PC-9 (cell line): Measurements from ENCODE around the gene CISTR. TPM values are rescaled to one million over a fixed set of nuclear protein-coding genes. Genes with fewer than 3 reads are reported as not detected.

Experiments
- BruUV-seq: library from RNA; stranded (reverse); fragments of 400-500 nt; replicated peaks from 2 replicates; lab custom pipeline; 2021; lab: Mats Ljungman, UMichigan
- CTCF ChIA-PET: fragments of 300-600 bp; sonication (Branson Sonifier 250); formaldehyde crosslinking; loops from one replicate; lab custom pipeline; 2022; ENCODE audit warnings: antibody characterized with exemption; lab: Charles Lee
- POLR2A ChIA-PET: fragments of 300-600 bp; sonication (Branson Sonifier 250); formaldehyde crosslinking; loops from one replicate; lab custom pipeline; 2022; ENCODE audit warnings: antibody characterized with exemption; ENCODE audit not compliant: unreplicated experiment; lab: Charles Lee
- DNase-seq, 2 experiments: peaks; one replicate each; pipeline versions ENCODE4 v3.0.0 to v3.0.0-alpha.2; 2015 to 2022; ENCODE audit warnings: mixed read lengths in 1 of 2
- H2AFZ ChIP-seq: fragments of 200-600 bp; sonication (generic); 2 replicates; pipeline ENCODE4 v1.8.1; 2017; ENCODE audit warnings: antibody characterized with exemption
- H3F3A ChIP-seq: fragments of 200-600 bp; sonication (generic); 2 replicates; pipeline ENCODE4 v1.8.1; 2017; ENCODE audit warnings: antibody characterized with exemption, mild to moderate bottlenecking, low read depth; ENCODE audit not compliant: insufficient read depth
- H3K27ac ChIP-seq: fragments of 200-600 bp; sonication (generic); 2 replicates; pipeline ENCODE4 v1.6.1; 2016; ENCODE audit warnings: mixed run types
- H3K27me3 ChIP-seq: fragments of 200-600 bp; sonication (generic); 2 replicates; pipeline ENCODE4 v1.6.1; 2016; ENCODE audit warnings: low read depth, mixed run types; ENCODE audit not compliant: insufficient read depth
- H3K36me3 ChIP-seq: fragments of 200-600 bp; sonication (generic); 2 replicates; pipeline ENCODE4 v1.6.1; 2016; ENCODE audit warnings: low read depth, mixed run types
- H3K4me1 ChIP-seq: fragments of 200-600 bp; sonication (generic); replicated peaks from 2 replicates; pipeline ENCODE4 v1.6.1; 2016; ENCODE audit warnings: mixed run types; ENCODE audit not compliant: insufficient read depth
- H3K4me2 ChIP-seq: fragments of 200-600 bp; sonication (generic); 2 replicates; pipeline ENCODE4 v1.6.1; 2017; ENCODE audit warnings: mixed run types
- H3K4me3 ChIP-seq: fragments of 200-600 bp; sonication (generic); 2 replicates; pipeline ENCODE4 v1.6.1; 2016; ENCODE audit warnings: mixed run types
- H3K79me2 ChIP-seq: fragments of 200-600 bp; sonication (generic); 2 replicates; pipeline ENCODE4 v1.6.1; 2017; ENCODE audit warnings: low read depth, mixed run types
- H3K9me2 ChIP-seq: fragments of 200-600 bp; sonication (generic); 2 replicates; pipeline ENCODE4 v1.8.1; 2017; ENCODE audit warnings: mild to moderate bottlenecking; ENCODE audit not compliant: insufficient read depth
- H3K9me3 ChIP-seq: fragments of 200-600 bp; sonication (generic); 2 replicates; pipeline ENCODE4 v1.8.1; 2016; ENCODE audit warnings: low read depth; ENCODE audit not compliant: insufficient read depth
- H4K20me1 ChIP-seq: fragments of 200-600 bp; sonication (generic); 2 replicates; pipeline ENCODE4 v1.8.1; 2017; ENCODE audit not compliant: insufficient read depth
- EZH2 ChIP-seq: fragments of 200-600 bp; sonication (generic); IDR thresholded peaks from 2 replicates; pipeline ENCODE4 v1.8.0; 2017; ENCODE audit warnings: antibody characterized with exemption, low read depth
- intact Hi-C: fragments of 100-400 bp; cut with micrococcal nuclease; formaldehyde crosslinking; loops from one replicate; pipeline ENCODE4 v1.10.0; 2022; ENCODE audit not compliant: unreplicated experiment
- total RNA-seq: library from RNA; stranded (reverse); gene quantifications from 2 replicates; pipeline ENCODE4 v1.2.3, GENCODE V29; 2021
- TF ChIP-seq, protein P1 (sequence below): fragments of 200-600 bp; sonication (generic); conservative IDR thresholded peaks from 2 replicates; pipeline ENCODE4 v1.6.1; 2017; ENCODE audit warnings: mixed run types, antibody characterized with exemption, mild to moderate bottlenecking, moderate library complexity

The CISTR gene
- total RNA-seq, 1 experiment from 2014 or later = not detected

DNA sequence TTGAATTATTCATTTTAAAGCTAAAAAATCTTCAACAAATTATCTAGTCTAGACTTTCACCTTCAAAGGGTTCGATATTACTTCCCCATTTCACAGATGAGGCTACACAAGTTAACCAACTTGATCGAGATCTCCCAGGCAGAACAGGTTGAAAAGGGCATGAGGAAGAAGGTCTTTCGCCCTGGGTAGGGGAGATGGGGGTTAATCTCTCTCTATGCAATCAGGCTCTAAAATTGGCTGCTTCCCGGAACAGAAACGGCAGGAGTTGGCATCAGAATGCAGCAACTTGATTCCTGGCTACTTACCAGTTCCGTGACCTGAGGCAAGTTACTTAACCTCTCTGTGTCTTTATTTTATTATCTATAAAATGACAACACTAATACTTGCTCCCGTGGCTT is 2.4 kb upstream of the CISTR start:
- Histone ChIP-seq H2AFZ (no peak overlapping the region), H3K79me2 (no peaks in the 10 kb centered on the region), H3K9me2 (no peaks in the 10 kb centered on the region), H3K4me1 (0 out of 2 replicates have a peak, but pooled peaks cover 4% of the 10 kb centered on the region), H3K9me3 (no peaks in the 10 kb centered on the region), H3K4me2 (no peak overlapping the region), H3K4me3 (no peak overlapping the region), H3K27ac (no peak overlapping the region), H3K36me3 (no peaks in the 10 kb centered on the region), H4K20me1 (no peaks in the 10 kb centered on the region), H3K27me3 (no peaks in the 10 kb centered on the region), H3F3A (no peaks in the 10 kb centered on the region)
- DNase-seq = no peak
- ChIA-PET POLR2A (interaction anchor here (0.6 kb wide), 1 partner anchor 40 kb away, joined by 5 read pairs; no protein-coding TSS in a partner anchor), CTCF (no interaction called here)
- intact Hi-C loops = no loop called here
- BruUV-seq = no TSS peak
- TF ChIP-seq, protein P1, sequence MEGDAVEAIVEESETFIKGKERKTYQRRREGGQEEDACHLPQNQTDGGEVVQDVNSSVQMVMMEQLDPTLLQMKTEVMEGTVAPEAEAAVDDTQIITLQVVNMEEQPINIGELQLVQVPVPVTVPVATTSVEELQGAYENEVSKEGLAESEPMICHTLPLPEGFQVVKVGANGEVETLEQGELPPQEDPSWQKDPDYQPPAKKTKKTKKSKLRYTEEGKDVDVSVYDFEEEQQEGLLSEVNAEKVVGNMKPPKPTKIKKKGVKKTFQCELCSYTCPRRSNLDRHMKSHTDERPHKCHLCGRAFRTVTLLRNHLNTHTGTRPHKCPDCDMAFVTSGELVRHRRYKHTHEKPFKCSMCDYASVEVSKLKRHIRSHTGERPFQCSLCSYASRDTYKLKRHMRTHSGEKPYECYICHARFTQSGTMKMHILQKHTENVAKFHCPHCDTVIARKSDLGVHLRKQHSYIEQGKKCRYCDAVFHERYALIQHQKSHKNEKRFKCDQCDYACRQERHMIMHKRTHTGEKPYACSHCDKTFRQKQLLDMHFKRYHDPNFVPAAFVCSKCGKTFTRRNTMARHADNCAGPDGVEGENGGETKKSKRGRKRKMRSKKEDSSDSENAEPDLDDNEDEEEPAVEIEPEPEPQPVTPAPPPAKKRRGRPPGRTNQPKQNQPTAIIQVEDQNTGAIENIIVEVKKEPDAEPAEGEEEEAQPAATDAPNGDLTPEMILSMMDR = no peak
- TF ChIP-seq EZH2 = no peak

DNA sequence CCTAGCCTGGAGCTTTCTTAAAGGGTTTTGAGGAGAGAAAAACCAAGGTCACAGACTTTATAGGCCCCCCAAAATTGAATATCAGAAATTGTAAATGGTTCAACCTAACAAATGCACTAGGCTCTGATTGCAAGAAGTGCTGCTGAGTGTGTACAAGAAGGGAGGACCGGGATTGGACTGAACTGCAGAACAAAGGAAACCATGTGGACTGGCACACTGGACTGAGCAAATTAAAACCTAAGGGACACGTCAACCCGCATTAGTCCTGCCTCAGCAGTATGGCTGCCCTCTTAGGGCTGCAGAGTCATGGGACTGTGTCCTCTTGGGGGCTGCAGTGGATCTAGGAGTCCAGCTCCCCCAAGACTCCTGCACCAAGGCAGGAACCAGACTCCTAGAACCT is 842 bp upstream of the CISTR start:
- no TSS peak for BruUV-seq
- no peaks in the 10 kb centered on the region for H3F3A ChIP-seq
- DNase-seq = no peak
- H3K36me3 ChIP-seq = no peaks in the 10 kb centered on the region
- H3K9me2 ChIP-seq = no peaks in the 10 kb centered on the region
- no peak overlapping the region for H3K4me3 ChIP-seq
- H3K4me1 ChIP-seq = 0 out of 2 replicates have a peak, but pooled peaks cover 4% of the 10 kb centered on the region
- no peaks in the 10 kb centered on the region for H3K79me2 ChIP-seq
- no peak overlapping the region for H3K4me2 ChIP-seq
- no peaks in the 10 kb centered on the region for H3K9me3 ChIP-seq
- ChIA-PET POLR2A (no interaction called here), CTCF (interaction anchor here (0.6 kb wide), 1 partner anchor 238 kb away, joined by 3 read pairs; no protein-coding TSS in a partner anchor)
- H3K27me3 ChIP-seq = 0 out of 2 replicates have a peak, but pooled peaks cover 4% of the 10 kb centered on the region
- no peak overlapping the region for H2AFZ ChIP-seq
- no peak overlapping the region for H3K27ac ChIP-seq
- intact Hi-C loops = no loop called here
- H4K20me1 ChIP-seq = no peaks in the 10 kb centered on the region
- TF ChIP-seq, protein P1 = no peak
- no peak for TF ChIP-seq EZH2

DNA sequence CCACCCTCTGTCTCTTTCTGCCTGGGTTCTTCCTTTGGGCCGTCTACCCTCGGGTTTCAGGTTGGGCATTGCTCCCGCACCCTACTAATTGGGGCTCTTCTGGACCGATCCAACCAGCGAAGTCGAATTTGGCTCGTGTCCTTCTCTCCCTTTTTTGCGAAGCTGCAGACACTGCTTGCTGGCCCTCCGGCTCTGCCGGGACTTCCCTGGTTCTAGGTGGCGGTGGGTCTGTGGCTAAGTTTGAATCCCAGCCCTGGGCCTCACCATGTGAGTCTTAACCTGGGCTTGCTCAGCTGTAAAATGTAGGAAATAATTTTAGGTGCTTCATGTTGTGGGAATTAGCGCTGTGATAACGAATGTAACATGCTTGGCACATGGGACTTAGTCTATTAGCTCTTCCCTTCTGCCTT is 418 bp upstream of the CISTR start:
- DNase-seq = no peak
- Histone ChIP-seq H3K4me1 (0 out of 2 replicates have a peak, but pooled peaks cover 4% of the 10 kb centered on the region), H3K4me3 (no peak overlapping the region), H3K9me3 (no peaks in the 10 kb centered on the region), H3K4me2 (no peak overlapping the region), H3F3A (no peaks in the 10 kb centered on the region), H3K79me2 (no peaks in the 10 kb centered on the region), H3K27ac (no peak overlapping the region), H3K9me2 (no peaks in the 10 kb centered on the region), H3K36me3 (no peaks in the 10 kb centered on the region), H4K20me1 (no peaks in the 10 kb centered on the region), H2AFZ (no peak overlapping the region), H3K27me3 (0 out of 2 replicates have a peak, but pooled peaks cover 4% of the 10 kb centered on the region)
- intact Hi-C loops = no loop called here
- ChIA-PET CTCF (interaction anchor here (0.6 kb wide), 1 partner anchor 239 kb away, joined by 3 read pairs; no protein-coding TSS in a partner anchor), POLR2A (no interaction called here)
- no TSS peak for BruUV-seq
- TF ChIP-seq, protein P1 = no peak
- no peak for TF ChIP-seq EZH2
